GM19455 (cell line): ENCODE data around the gene GSDME.

Experiments
- ATAC-seq: cut with Tn5 transposase; IDR thresholded peaks from one replicate; pipeline ENCODE4 v1.9.1; 2021; ENCODE audit not compliant: unreplicated experiment

The GSDME gene

DNA sequence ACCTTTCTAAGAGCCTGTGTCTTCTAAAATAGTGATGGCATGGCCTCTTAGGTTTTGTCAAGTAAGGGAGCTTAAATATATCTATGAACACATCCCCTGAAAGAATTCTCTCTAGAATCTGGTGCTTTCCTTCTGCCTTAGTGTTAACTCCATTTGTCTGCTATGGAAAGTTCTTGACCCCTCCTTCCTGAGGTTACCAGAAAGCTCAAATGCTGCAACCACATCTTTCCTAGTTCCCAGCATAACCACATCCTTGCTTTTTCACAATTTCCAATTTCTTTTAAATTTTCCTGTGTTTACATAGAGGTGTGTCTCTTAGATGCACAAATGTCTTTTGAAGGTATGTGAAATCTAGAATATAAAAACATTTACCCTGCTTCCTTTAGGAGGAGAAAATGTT is 16.4 kb upstream of the GSDME start:
- ATAC-seq: no peak

DNA sequence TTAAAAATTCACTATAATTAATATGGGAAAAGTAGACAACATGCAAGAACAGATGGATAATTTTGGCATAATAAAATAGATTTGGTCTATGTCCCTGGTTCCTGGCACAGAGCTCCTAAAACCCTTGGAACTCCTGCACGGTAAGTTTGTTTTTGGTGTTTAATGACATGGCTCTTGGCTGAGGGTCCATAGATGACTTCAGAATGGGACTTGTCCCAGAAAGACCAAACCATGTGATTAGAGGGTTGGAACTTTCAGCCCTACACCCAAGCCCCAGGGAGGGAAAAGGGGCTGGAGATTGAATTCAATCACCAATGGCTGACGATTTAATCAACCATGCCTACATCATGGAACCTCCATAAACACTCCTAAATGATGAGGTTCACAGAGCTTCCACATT is 12.6 kb upstream of the GSDME start:
- ATAC-seq: no peak

DNA sequence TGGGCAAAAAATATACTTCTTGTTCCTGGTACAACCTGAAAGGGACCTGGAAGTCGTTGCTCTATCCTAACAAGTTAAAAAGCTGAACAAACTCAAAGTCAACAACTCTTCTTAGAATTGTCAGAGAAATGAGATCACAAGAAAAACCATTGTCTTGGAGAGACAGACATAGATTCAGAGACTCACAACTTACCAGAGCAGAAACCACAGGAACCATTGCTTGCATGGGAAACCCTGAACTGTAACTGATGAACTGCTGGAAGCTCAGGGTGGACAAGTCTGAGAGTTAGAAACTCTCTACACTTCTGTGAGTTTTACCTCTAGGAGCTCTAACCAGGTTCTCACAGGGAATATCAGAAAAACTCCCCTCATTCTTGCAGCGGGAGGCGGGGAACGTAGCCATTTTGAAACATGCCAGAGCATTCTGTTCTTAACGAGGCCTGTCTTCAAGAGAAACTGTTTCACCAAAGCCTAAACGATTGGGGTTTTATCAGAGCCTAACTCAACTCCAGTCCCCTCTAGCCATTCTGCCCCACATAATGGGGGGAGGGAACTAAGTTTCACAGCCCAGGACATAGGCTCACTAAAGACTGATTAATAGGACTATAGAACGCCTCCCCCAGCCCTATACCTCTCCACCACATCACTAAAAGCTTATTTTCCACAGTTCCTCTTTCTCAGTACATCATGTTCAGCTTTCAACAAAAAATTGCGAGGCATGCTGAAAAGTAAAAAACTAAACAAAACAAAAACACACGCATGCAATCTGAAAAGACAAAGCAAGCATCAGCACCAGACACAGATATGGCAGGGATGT is 12.0 kb upstream of the GSDME start:
- ATAC-seq: no peak

DNA sequence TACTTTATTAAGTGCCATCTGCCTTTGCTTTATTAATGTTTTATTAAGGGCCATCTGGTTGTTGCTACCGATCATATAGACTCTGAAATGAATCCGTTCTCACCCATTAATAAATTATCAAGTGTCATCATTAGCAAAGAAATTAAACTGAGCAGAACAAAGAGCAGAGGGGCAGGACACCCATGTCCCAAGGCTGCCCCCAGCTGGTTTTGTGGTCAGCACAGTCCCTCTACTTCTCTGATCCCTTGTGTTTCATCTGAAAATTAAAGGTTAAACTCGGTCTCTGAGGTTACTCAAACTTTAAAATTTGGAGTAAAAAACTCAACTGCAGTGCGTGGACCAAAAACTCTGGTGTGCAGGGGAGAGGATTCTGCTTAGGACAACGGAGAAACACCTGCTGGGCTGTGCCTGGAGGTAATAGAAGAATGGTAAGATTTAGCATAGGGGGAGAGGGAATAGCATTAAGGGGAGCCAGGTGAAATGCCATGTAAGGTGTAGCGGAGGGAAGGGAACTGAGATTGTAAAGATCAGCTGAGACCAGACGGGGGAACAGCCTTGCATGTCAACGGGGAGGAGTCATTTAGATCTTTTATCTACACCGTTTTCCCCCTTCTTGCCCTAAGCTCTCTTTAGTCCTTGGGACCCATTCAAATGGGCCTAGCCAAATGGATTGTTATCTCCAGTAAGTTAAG is 10.8 kb upstream of the GSDME start:
- no peak for ATAC-seq

DNA sequence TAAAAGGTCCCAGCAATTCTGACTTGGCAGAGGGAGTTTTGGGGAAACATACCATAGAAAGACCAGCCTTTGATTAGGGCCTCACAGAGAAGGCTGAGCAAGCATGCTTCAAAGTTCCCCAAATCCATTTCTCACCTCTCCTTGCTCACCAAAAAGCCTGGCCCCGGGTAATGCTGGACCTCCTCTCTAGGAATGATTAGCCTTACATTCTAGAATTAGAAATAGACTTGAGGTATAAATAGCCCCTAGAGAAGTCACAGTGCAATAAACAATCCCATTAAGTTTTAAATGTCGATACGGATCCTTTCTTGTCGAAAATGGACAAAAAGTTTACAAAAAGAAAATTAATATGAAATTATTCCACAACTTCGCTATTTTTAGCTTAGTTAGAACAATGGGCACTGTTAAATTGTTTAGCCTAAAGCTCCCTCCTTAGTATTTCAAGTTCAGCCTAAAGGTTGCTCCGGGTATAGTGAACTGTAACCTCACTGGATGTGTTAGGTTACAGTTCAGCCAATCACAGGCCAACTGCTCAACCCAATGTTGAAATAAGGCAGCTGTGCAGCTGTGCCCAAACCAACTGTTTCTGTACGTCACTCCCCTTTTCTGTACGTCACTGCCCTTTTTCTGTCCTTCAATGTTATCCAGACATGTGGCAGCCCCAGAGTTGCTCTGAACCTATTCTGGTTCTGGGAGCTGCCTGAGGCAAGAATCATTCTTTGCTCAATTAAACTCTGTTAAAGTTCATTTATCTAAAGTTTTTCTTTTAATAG is 7.9 kb upstream of the GSDME start:
- ATAC-seq: no peak

DNA sequence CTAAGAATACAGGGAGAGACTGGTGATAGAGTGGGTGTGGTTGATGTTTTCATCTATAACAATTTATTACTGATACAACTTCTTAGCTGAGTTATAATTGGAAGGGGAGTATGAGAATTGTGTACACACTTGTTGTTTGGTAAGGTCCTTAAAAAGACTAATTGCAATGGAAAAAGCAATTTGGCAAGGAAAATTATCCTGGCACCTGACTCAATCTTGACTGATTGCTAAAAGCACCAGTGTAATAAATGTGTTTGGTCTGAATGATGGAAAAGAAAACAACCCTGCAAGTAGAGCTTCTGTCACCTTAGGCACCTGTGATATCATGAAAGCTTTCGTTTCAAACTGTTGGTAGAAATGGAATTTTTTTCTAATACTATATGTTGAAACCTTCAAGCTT is 6.7 kb upstream of the GSDME start:
- no peak for ATAC-seq

DNA sequence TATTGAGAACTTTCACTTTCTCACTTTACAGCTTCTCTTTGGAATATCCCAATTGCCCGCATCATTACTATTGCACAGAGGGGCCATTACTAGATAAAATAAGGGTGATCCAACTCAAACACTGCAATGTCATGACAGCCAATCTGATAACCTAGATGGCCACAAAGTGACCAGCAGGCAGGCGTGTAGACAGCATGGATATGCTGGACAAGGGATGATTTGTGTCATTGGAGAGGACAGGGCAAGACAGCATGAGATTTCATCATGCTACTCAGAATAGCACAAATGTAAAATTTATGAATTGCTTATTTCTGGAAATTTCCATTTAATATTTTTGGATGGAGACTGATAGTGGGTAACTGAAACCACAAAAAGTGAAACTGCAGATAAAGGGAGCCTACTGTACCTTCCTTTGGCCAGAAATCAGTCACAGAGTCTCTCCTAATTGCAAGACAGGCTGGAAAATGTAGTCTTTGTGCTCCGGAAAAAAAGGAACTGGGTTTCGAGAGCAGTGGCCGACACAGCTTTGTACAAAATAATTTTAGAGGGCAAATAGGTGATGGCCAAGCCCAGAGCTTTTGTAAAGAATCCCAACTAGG is 6.1 kb upstream of the GSDME start:
- ATAC-seq: no peak

DNA sequence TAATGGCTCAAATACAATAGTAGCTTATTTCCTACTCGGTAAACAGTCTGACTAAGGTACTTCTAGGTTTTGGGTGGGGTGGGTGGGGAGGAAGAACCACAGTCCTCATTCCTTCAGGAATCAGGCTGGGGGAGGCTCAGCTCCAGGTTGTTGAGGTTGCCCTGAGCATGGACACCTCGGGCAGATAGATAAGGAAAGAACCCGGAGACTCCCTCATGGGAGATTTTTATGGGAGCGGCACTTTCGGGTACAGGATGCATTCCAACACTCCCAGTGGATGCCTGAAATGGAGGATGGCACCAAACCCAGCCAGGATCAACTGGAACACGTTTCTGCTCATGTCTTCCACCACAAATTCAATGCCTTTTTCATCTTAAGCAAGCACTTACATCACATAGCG is 5.5 kb upstream of the GSDME start:
- ATAC-seq: no peak

DNA sequence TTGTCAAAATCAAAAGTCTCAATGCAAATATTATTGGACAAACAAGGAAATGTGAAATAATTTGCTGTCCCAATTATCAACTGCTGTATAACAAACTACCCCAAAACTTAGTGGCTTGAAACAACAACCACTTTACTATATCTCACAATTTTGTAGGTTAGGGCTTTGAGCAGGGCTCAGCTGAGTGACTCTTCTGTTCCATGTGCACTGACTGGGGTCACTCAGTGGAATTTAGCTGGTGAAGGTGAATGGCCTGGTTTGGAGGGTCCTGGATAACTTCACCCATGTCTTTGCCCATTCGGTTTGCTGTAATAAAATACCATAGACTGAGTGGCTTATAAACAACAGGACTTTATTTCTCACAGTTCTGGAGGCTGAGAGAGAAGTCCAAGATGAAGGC is 3.7 kb upstream of the GSDME start:
- ATAC-seq: no peak

DNA sequence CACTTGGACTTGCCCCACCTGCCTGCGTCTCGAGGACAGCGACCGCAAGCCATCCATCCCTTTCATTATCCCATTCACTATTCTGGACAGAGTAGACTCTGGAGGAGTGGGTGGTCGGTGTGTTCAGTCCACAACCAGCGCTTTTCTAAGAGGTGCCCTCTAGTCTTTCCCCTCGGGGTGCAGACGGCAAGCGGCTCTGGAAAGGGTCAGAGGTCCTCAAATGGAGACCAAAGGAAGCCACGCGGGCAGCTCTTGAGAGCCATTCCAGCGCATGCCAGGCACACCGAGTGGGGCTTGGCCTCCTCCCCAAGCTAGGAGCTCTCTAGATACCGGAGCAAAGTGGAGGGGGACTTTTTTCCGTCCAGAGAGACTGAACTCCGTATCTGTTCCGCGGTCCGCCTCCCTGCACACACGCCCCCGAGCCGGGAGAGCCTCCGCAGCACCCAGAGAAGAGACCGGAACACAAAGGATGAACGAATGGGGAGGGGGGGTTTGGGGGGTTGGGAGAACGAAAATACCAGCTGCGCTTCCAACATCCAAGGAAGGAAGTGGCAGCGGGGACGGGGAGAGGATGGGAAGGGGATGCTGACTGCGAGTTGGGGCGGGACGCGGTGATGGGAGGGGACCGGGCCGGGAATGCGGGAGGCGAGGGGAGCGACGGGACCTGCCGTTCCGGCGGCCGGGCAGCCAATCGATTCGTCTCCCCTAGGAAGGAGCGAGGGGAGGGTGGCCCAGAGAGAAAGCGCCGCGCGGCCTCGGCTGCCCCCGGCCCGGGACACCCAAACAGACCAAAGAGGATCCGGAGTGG is 515 bp downstream of the GSDME start:
- peak; percentile 11 for ATAC-seq

DNA sequence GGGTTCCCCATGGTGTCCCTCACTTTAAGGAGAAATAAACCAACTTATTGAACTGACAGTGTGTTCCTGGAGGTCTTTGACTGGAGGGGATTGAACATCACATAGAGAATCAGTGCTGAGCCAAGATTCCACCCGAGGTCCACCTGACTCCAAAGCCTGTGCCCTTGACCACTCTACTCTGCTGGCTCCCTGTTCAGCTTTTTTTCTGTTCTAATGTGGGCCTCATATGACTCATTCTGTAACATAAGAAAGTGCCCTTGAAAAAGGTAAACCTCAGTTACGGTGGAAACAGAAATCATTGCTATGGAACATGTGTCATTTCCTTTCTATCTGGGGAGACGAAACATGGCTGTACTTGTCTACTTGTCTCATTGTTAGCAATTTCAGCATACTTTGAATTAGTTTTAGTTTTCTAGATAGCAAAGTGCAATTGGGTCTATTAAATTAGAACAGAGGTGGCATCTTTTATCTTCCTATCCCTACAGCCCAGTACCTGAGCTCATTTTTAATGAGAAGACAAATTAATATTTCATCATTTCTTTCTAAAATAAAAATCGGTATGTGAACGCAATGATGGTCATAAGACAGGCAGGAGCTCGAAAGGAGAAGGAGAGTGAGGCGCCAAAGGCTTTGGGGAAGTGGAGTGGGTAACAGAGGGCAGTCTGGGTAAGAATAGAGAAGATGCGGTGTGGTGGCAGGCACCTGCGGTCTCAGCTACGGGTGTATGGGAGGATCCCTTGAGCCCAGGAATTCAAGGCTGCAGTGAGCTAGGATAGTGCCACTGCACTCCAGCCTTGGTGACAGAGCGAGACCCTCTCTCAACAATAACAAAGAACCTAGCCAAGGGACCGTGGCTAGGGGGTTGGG is 1.5 kb downstream of the GSDME start:
- peak; percentile 60 for ATAC-seq

DNA sequence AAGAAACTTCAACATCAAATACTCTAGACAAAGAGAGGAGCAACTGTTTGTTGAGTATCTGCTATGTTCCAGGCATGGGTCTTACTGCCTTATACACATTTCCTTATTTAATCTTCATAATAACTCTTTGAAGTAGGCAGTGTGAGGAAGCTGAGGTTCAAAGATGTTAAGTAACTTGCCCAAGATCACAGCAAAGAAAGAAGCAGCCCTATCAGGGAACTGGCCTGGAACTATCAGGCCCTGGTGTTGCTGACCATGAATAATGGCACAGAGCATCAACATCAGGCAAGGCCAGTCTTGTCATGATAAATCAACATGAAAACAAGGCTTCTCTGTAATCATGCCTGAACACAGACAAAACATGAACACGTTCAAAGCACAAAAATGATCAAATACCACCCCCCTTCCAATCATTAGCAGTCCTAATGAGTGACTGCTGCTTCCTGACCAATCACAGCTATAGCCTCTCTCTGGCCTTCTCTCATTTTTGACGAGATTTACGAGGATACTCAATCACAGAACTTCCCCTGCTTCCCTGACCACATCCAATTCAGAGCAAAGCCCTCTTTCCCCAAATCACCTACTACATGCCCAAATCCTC is 2.3 kb downstream of the GSDME start:
- ATAC-seq: no peak

DNA sequence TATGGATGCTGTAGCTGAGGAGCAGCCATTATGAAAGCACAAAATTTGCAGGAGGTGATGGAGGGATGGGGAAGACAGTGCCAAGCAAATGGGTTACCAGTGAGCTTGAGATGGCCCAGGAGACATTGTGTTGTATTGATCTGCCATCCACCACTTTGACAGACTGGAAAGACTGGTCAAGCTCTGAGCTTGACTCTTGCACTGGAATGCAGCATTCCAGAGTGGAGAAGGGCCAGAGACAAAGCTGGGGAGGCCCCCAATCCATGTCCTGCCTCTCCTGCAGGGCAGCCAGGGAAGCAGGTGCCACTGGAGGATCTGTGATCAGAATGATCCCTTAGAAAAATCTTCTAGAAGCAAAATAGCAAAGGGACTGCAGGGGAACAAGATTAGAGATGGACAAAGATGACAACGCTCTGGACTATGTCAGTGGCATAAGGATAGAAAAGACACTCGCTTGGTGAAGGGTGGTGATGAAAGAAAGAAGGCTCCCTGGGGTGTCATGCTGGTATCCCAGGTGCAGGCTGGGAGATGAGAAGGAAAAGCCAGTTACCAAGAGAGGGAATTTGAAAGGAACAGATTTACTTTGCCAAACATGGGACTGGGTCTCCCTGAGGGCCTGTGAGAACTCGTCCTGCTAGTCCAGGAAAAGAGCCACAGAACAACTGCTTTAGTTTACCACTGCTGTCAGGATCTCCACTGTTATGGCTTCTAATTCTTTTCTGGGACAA is 5.0 kb downstream of the GSDME start:
- no peak for ATAC-seq

DNA sequence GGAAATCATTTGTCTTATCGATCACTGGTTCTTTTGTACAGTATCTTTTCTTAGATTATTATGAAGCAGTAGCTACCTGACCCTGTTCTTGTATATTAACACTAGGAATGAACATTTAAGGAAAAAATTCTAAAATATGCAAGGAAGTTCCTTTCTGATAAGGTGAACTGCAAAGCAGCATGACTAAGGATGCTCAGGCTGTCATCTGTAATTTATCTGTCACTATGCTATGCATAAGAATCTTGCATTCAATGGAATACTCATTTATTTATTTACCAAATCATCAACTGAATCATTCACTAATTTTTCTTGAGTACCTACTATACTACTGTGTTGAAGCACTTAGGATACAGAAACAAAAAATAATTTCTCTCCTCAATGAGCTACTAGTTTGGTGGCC is 5.8 kb downstream of the GSDME start:
- ATAC-seq: no peak

DNA sequence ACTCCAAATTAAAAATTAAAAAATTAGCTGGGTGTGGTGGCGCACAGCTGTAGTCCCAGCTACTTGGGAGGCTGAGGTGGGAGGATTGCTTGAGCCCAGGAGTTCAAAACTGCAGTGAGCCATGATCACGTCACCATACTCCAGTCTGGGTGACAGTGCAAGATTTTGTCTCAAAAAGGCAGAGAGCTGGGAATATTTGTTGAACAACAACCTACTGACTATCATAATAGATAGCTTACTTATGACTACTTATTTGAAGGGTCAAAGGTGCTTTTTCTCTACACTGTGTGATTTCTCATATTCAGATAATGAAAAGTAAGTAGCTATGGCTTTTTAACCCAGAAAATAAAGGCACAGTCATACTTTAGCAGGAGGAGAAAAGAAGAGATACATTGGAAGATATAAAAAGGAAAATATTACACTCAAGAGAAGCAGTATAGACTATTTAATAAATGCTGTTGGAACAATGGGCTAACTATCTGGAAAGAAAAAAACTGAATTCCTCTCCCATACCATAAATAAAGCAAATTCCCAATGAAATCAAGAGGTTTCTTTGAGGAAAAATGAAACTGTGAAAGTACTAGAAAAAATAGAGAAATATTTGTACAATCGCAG is 6.7 kb downstream of the GSDME start:
- ATAC-seq: no peak

DNA sequence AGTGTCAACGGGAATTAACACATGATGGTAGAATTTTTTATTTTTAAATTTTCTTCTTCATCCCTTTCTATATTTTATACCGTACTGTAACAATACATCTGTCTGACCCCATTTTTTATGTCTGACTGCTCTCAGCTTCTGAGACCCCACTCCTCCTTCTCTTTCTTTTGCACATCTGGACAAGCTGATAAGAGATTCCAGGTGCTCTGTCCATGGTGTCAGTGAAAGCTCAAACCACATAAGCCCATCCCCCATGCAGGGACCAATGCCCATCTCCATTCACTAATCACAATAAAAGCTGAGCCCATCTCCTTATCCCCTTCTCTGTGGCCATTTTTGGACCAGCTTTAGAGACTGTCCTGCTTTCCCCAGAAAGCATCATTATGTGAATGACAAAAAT is 8.7 kb downstream of the GSDME start:
- ATAC-seq: no peak

DNA sequence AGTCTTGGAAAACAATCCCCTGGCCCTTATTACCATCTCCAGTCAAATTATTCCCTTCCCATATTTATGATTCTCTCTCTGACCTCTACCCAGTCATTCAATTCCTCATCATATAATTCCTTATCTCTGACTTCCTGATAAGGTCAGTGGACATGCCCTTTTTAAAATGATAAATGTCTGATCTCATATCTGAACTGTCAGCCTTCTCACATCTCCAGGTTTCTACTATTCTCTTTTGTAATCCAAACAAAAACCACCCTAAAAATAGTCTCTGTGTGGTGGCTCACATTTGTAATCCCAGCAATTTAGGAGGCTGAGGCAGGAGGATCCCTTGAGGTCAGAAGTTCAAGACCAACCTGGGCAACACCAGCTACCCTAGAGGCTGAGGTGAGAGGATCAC is 11.9 kb downstream of the GSDME start:
- no peak for ATAC-seq

DNA sequence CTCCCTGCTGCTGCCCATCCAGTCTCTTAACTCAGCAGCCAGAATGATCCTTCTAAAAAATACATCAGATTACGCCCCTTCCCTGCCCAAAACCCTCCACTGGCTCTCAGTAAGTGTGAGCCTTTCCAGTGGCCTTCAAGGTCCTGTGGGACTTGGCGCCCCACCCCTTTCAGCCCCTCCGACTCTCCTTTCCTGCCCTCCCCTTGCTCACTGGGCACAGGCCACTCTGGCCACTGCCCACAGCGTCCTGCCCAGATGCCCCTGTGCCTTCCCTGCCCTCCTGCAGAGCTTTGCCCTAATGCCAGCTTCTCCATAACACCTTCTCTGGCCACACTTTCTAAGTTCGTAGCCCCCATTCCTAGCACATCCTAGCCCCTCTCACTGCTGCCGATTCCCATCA is 13.8 kb downstream of the GSDME start:
- no peak for ATAC-seq
